GM12874 (cell line): Measurements from ENCODE around the gene RBM26.

Experiments used
- TF ChIP-seq, protein P1 (sequence below): IDR thresholded peaks from 2 replicates; pipeline ENCODE4 v1.5.1; 2011; ENCODE audit warnings: low read depth, mild to moderate bottlenecking, control low read depth, low read length, moderate library complexity; ENCODE audit not compliant: insufficient read depth

The RBM26 gene

DNA sequence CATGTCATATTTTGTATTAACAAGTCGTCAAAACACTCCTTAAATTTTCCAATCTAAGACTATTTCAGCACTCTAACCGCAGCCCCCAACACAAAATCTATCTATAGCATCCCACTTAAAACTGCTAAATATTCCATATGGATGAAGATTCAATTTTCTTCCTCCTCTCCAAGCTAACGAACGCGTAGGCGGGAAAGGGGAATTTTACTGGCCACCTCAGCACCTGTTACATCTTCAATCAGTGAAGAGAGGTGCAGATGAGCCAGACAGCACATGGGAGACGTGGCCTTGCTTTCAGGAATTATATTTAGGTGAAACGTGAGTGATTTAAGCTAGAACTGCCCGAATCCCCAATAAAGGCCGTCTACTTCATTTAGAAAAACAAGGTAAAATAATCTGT, 1.1 kb downstream of the RBM26 start:
- TF ChIP-seq, protein P1, sequence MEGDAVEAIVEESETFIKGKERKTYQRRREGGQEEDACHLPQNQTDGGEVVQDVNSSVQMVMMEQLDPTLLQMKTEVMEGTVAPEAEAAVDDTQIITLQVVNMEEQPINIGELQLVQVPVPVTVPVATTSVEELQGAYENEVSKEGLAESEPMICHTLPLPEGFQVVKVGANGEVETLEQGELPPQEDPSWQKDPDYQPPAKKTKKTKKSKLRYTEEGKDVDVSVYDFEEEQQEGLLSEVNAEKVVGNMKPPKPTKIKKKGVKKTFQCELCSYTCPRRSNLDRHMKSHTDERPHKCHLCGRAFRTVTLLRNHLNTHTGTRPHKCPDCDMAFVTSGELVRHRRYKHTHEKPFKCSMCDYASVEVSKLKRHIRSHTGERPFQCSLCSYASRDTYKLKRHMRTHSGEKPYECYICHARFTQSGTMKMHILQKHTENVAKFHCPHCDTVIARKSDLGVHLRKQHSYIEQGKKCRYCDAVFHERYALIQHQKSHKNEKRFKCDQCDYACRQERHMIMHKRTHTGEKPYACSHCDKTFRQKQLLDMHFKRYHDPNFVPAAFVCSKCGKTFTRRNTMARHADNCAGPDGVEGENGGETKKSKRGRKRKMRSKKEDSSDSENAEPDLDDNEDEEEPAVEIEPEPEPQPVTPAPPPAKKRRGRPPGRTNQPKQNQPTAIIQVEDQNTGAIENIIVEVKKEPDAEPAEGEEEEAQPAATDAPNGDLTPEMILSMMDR: no peak

DNA sequence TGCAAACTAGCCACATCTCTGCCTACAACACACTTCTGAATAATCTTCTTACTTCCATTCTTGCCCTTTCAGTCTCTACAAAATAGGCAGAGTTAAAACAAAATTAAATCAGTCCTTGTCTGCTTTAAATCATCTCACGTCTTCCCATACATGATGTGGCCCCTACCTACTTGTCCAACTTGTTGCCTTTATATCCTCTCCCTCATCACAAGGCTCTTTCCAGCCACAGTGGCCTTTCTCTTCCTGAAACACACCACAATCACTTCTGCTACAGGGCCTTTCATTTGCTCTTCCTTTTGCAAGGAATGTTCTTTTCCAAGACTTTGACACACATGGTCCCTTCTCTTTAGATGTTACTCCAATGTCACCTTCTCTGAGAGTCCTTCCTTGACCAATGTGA, 1.7 kb downstream of the RBM26 start:
- TF ChIP-seq, protein P1: no peak

DNA sequence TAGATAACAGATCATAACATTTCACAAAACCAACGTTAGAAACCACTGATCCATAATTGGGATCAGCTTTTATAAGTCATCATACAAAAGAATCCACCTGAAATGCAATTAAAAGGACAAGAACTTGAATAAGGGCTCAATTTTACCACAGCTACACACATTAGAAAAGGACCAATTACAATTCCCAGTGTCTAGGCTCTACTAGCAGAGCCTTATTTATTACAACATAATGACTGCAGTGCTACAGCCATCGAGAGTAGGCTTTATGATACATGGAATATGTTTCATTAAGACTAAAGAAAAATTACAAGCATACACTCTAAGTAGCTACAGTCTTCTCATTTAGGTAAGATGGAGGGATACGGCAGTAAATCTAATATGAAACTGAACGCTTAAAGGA, 2.9 kb downstream of the RBM26 start:
- TF ChIP-seq, protein P1: no peak

DNA sequence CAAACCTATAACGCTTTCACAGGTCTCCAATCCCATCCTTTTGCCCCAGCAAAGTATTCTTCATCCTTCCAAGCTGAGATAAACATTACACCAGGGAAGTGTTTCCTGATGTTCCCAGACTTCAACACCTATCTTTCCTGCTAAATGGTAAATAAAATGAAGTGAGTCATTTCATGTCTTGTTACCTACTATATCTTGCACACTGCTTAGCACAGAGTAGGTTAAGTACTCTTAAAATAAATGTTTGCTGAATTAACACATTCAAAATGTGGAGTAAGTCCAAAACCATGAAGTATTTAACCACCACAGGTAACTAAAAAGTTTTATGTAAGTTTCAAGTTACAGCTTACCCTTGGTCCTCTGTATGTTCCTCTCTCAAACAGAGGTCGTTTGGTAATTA, 3.4 kb downstream of the RBM26 start:
- TF ChIP-seq, protein P1: no peak

DNA sequence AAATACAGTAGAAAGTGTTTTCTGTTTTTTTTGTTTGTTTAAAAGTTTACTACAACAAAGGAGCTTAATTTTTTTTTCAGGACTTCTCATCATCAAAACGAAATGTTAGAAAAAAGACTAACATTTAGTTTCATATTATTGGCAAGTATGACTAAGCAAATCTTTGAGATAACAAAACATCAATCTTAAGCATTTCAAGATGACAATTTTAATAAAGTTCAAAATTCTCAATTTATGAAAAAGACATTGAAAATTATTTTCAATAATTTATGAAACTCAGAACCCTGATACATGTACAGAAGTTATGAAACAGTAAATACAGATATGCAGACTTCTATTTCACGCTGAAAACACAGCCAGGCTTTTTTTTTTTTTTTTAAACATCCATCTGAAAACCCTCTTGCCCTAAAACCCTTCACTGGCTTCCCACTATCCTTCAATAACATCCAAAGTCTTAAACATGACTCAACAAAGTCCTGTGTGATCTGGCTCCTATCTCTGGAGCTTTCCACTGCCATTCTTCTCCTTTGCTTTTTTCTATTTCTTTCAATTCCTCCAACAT, 3.9 kb downstream of the RBM26 start:
- TF ChIP-seq, protein P1: no peak

DNA sequence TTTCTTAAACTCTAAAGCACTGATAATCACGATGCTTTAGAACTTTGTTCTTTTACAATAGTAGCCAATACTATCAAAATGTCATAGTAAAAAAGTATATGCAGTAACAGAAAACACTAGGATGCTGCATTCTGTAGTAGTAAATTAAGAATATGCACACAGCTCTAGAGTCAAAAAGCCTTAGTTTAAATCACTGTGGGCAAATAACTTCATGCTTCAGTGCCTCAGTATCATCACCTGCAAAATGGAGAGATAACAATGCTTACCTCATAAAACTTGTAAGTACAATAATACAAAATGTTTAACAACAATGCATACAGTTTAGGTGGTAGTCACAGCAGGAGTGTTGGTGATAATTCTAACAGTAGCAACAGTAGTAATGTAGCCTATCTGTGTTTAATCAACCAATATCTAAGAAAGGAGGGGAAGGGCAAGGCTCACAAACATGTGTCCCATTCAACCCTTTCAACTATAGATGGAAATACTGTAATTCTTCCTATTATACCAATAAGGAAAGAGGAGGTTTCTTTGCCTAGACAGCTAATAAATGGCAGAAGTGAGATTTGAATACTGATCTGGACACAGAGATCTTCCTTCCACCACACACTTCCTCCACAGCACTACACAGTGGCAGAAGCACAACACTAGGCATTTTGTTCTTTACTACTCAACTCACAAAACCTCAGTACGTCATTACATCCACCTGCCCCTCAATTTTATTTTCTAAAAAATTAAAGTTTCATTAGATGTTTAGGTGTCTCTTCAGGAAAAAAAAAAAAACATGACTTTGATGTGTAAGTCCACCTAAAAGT, 4.6 kb downstream of the RBM26 start:
- TF ChIP-seq, protein P1: no peak

DNA sequence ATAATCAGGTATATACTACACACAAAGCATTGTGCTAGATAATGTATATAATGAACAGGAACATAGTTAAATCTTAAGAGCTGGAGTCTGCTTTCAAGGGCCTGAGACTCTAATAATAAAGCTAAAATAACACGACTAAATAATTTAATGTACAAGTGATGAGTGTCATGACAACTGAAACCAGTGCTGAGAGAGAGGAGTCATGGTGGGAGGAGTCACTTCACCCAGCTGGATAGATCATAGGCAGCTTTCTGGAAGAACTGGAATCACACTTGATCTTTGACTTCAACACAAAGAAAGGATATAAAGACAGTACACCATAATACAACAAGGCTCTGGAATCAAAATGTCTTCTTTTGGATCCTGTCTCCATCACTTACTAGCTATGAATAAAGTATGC, 7.1 kb downstream of the RBM26 start:
- TF ChIP-seq, protein P1: no peak
